H1 (cell line): ENCODE data around the gene ZNF366. TPM values are rescaled to one million over a fixed set of nuclear protein-coding genes. Genes with fewer than 3 reads are reported as not detected.

Source experiments
- CTCF ChIA-PET: fragments of 300-600 bp; sonication (Branson Sonifier 250); formaldehyde crosslinking; loops from one replicate; lab custom pipeline; 2021; ENCODE audit not compliant: partially characterized antibody; lab: Charles Lee
- POLR2A ChIA-PET: fragments of 300-600 bp; sonication (Branson Sonifier 250); formaldehyde crosslinking; loops from one replicate; lab custom pipeline; 2021; ENCODE audit warnings: inconsistent platforms; ENCODE audit not compliant: partially characterized antibody; lab: Charles Lee
- DNase-seq, 2 experiments: peaks; one replicate each; pipeline versions ENCODE4 v3.0.0 to v3.0.0-alpha.2; 2010 to 2022; ENCODE audit warnings: low spot score in 2 of 2, low read depth in 1 of 2, mixed read lengths in 1 of 2
- FAIRE-seq: peaks from 2 replicates; lab custom pipeline; 2011; peaks lifted over from hg19 to GRCh38; lab: Jason Lieb, UNC
- H2AFZ ChIP-seq: 2 replicates; pipeline ENCODE4 v1.8.1; 2012; ENCODE audit warnings: low read length, inconsistent platforms
- H2AK5ac ChIP-seq: 2 replicates; pipeline ENCODE4 v1.6.1; 2013; ENCODE audit warnings: low read depth, low read length
- H2BK120ac ChIP-seq: replicated peaks from 2 replicates; pipeline ENCODE3; 2013; ENCODE audit warnings: low read depth, low read length, inconsistent platforms
- H2BK12ac ChIP-seq: 2 replicates; pipeline ENCODE4 v1.6.1; 2013; ENCODE audit warnings: low read depth, low read length
- H2BK15ac ChIP-seq: 2 replicates; pipeline ENCODE4 v1.6.1; 2013; ENCODE audit warnings: low read length
- H2BK20ac ChIP-seq: 2 replicates; pipeline ENCODE4 v1.6.1; 2013; ENCODE audit warnings: low read length
- H2BK5ac ChIP-seq: 2 replicates; pipeline ENCODE4 v1.6.1; 2013; ENCODE audit warnings: low read depth, low read length
- H3K14ac ChIP-seq: 2 replicates; pipeline ENCODE4 v1.6.1; 2013; ENCODE audit warnings: inconsistent platforms; ENCODE audit not compliant: insufficient read length
- H3K18ac ChIP-seq: 2 replicates; pipeline ENCODE4 v1.6.1; 2013; ENCODE audit warnings: low read length; ENCODE audit errors: extremely low read depth
- H3K23ac ChIP-seq: 2 replicates; pipeline ENCODE4 v1.6.1; 2013; ENCODE audit warnings: inconsistent platforms; ENCODE audit not compliant: insufficient read length
- H3K23me2 ChIP-seq: 2 replicates; pipeline ENCODE4 v1.6.1; 2013; ENCODE audit warnings: low read depth, low read length
- H3K27ac ChIP-seq: 2 replicates; pipeline ENCODE4 v1.6.1; 2011; ENCODE audit warnings: low read depth, low read length, inconsistent platforms
- H3K27me3 ChIP-seq, 4 experiments: replicated peaks in 1 of 4; 1 replicate in 1 of 4; 2 replicates in 3 of 4; pipeline versions ENCODE4 v1.6.1 to v1.8.1; 2011 to 2013; ENCODE audit warnings: low read length in 3 of 4, mild to moderate bottlenecking in 3 of 4, inconsistent platforms in 2 of 4, mixed read lengths in 2 of 4, moderate library complexity in 1 of 4; ENCODE audit not compliant: control insufficient read depth in 3 of 4, insufficient read depth in 3 of 4; ENCODE audit errors: extremely low read depth in 1 of 4
- H3K36me3 ChIP-seq, 4 experiments: 2 replicates each; pipeline versions ENCODE4 v1.6.1 to v1.8.1; 2011 to 2013; ENCODE audit warnings: mild to moderate bottlenecking in 4 of 4, low read length in 3 of 4, moderate library complexity in 2 of 4, control low read depth in 1 of 4, inconsistent platforms in 1 of 4; ENCODE audit not compliant: insufficient read depth in 4 of 4, control insufficient read depth in 2 of 4
- H3K4ac ChIP-seq: replicated peaks from 2 replicates; pipeline ENCODE3; 2013; ENCODE audit warnings: low read length, low read depth, mixed read lengths, inconsistent platforms; ENCODE audit not compliant: insufficient read length
- H3K4me1 ChIP-seq, 4 experiments: replicated peaks in 1 of 4; 1 replicate in 1 of 4; 2 replicates in 3 of 4; pipeline versions ENCODE4 v1.6.1 to v1.8.1; 2011 to 2013; ENCODE audit warnings: low read length in 3 of 4, inconsistent platforms in 2 of 4, mixed read lengths in 1 of 4; ENCODE audit not compliant: insufficient read depth in 4 of 4, control insufficient read depth in 3 of 4
- H3K4me2 ChIP-seq, 2 experiments: 2 replicates each; pipeline versions ENCODE4 v1.6.1 to v1.8.1; 2011 to 2013; ENCODE audit warnings: low read depth in 2 of 2, low read length in 2 of 2, control low read depth in 1 of 2, inconsistent platforms in 1 of 2, mild to moderate bottlenecking in 1 of 2; ENCODE audit not compliant: insufficient read depth in 1 of 2
- H3K4me3 ChIP-seq, 4 experiments: fragments of 200-600, 300-600 bp in 1 of 4; sonication (generic), shearing (Covaris generic), sonication (Bioruptor Twin) in 1 of 4; 2 replicates each; pipeline versions ENCODE4 v1.5.1 to v1.8.1; 2011 to 2016; ENCODE audit warnings: low read length in 4 of 4, low read depth in 3 of 4, control low read depth in 2 of 4, inconsistent platforms in 2 of 4, mild to moderate bottlenecking in 2 of 4, mixed read lengths in 1 of 4, moderate library complexity in 1 of 4; ENCODE audit not compliant: insufficient read depth in 2 of 4; ENCODE audit errors: extremely low read depth in 1 of 4
- H3K56ac ChIP-seq: replicated peaks from 2 replicates; pipeline ENCODE3; 2013; ENCODE audit warnings: low read depth, mild to moderate bottlenecking, mixed read lengths, low read length, inconsistent platforms; ENCODE audit not compliant: insufficient read length
- H3K79me1 ChIP-seq: 2 replicates; pipeline ENCODE4 v1.6.1; 2013; ENCODE audit warnings: low read depth, low read length, control low read depth
- H3K79me2 ChIP-seq, 2 experiments: 2 replicates each; pipeline versions ENCODE4 v1.6.1 to v1.8.1; 2012 to 2013; ENCODE audit warnings: low read length in 2 of 2, mild to moderate bottlenecking in 2 of 2, inconsistent platforms in 1 of 2; ENCODE audit not compliant: insufficient read depth in 2 of 2, control insufficient read depth in 1 of 2
- H3K9ac ChIP-seq, 4 experiments: replicated peaks in 1 of 4; 1 replicate in 1 of 4; 2 replicates in 3 of 4; pipeline versions ENCODE4 v1.6.1 to v1.8.1; 2011 to 2013; ENCODE audit warnings: low read depth in 3 of 4, low read length in 3 of 4, control low read depth in 2 of 4, mild to moderate bottlenecking in 2 of 4, moderate library complexity in 2 of 4, inconsistent platforms in 1 of 4; ENCODE audit errors: extremely low read depth in 1 of 4
- H3K9me3 ChIP-seq, 2 experiments: 2 replicates each; pipeline versions ENCODE4 v1.6.1 to v1.8.1; 2012 to 2013; ENCODE audit warnings: mild to moderate bottlenecking in 2 of 2, moderate library complexity in 2 of 2, control low read depth in 1 of 2, inconsistent platforms in 1 of 2, low read depth in 1 of 2, low read length in 1 of 2, mixed read lengths in 1 of 2; ENCODE audit not compliant: insufficient read depth in 2 of 2
- H4K20me1 ChIP-seq, 2 experiments: replicated peaks in 1 of 2; 2 replicates each; pipeline versions ENCODE3 to v1.8.1; 2011 to 2013; ENCODE audit warnings: inconsistent platforms in 2 of 2, low read length in 2 of 2, mild to moderate bottlenecking in 1 of 2; ENCODE audit not compliant: insufficient read depth in 2 of 2, control insufficient read depth in 1 of 2
- H4K5ac ChIP-seq: 2 replicates; pipeline ENCODE4 v1.6.1; 2013; ENCODE audit warnings: low read length, low read depth, mixed read lengths, inconsistent platforms; ENCODE audit not compliant: insufficient read length
- H4K8ac ChIP-seq: 2 replicates; pipeline ENCODE4 v1.8.0; 2013; ENCODE audit warnings: mild to moderate bottlenecking, moderate library complexity, low read length, inconsistent platforms; ENCODE audit not compliant: insufficient read depth; ENCODE audit errors: extremely low read depth
- H4K91ac ChIP-seq: replicated peaks from 2 replicates; pipeline ENCODE3; 2013; ENCODE audit warnings: low read length, mixed read lengths, inconsistent platforms; ENCODE audit not compliant: insufficient read length
- ATF3 ChIP-seq: IDR thresholded peaks from 2 replicates; pipeline ENCODE4 v1.6.1; 2011; ENCODE audit warnings: low read depth, mild to moderate bottlenecking, low read length; ENCODE audit not compliant: insufficient read depth
- CTBP2 ChIP-seq: IDR thresholded peaks from 2 replicates; pipeline ENCODE4 v1.7.0; 2011; ENCODE audit warnings: borderline replicate concordance, mild to moderate bottlenecking, moderate library complexity, mixed read lengths, low read length; ENCODE audit not compliant: insufficient read depth, insufficient read length
- CTCF ChIP-seq, 3 experiments: IDR thresholded peaks; 1 replicate in 2 of 3; 2 replicates in 1 of 3; pipeline versions ENCODE4 v1.5.1 to v1.6.1; 2011; ENCODE audit warnings: low read length in 3 of 3, mild to moderate bottlenecking in 3 of 3, inconsistent platforms in 2 of 3, low read depth in 1 of 3, moderate library complexity in 1 of 3; ENCODE audit not compliant: insufficient read depth in 1 of 3; ENCODE audit errors: control extremely low read depth in 1 of 3
- EGR1 ChIP-seq: IDR thresholded peaks from 2 replicates; pipeline ENCODE4 v1.6.1; 2011; ENCODE audit warnings: low read depth, low read length, borderline replicate concordance
- GABPA ChIP-seq: IDR thresholded peaks from 2 replicates; pipeline ENCODE4 v1.6.1; 2011; ENCODE audit warnings: mild to moderate bottlenecking, low read length, moderate library complexity, borderline replicate concordance; ENCODE audit not compliant: insufficient read depth
- MAFK ChIP-seq: IDR thresholded peaks from 2 replicates; pipeline ENCODE4 v1.6.1; 2012; ENCODE audit warnings: low read depth, mild to moderate bottlenecking, improper control_type of control experiment, low read length
- RNF2 ChIP-seq: fragments of 200-900, 300-1000 bp; sonication (generic); IDR thresholded peaks from 2 replicates; pipeline ENCODE4 v1.7.1; 2016; ENCODE audit warnings: borderline replicate concordance, low read depth, mild to moderate bottlenecking, antibody characterized with exemption, low read length; ENCODE audit not compliant: poor library complexity, severe bottlenecking; ENCODE audit errors: missing control alignments
- RXRA ChIP-seq: IDR thresholded peaks from 2 replicates; pipeline ENCODE4 v1.6.1; 2011; ENCODE audit warnings: low read depth, mild to moderate bottlenecking, low read length, moderate library complexity; ENCODE audit not compliant: insufficient read depth
- SIRT6 ChIP-seq: IDR thresholded peaks from one replicate; pipeline ENCODE4 v1.7.1; 2012; ENCODE audit warnings: low read length, inconsistent platforms
- SP2 ChIP-seq: IDR thresholded peaks from 2 replicates; pipeline ENCODE4 v1.6.1; 2012; ENCODE audit warnings: mild to moderate bottlenecking, low read length, inconsistent platforms
- WGBS, 2 experiments: shearing (Covaris generic) in 1 of 2; methylation state at CpG; one replicate each; pipeline versions ENCODE4 v1.1.6 to v1.1.7; 2013 to 2015; ENCODE audit warnings: low lambda C conversion rate in 2 of 2, mixed read lengths in 2 of 2, inconsistent platforms in 1 of 2, low coverage in 1 of 2, missing lambda C conversion rate in 1 of 2; ENCODE audit not compliant: insufficient replicate concordance in 2 of 2, insufficient coverage in 1 of 2, insufficient read length in 1 of 2; ENCODE audit errors: extremely low coverage in 1 of 2, missing lambda C conversion rate in 1 of 2; 5-methylcytosine and 5-hydroxymethylcytosine counted together
- polyA plus RNA-seq, 7 experiments: library from polyadenylated mRNA; depleted of rRNA in 3 of 7; stranded (reverse) in 5 of 7; unstranded in 2 of 7; fragments of >200 nt in 5 of 7; fragments of 200-250 nt in 2 of 7; gene quantifications; 1 replicate in 5 of 7; 2 replicates in 1 of 7; 4 replicates in 1 of 7; pipeline versions ENCODE4 v1.2.1 to v1.2.3, GENCODE V29; 2011 to 2013; ENCODE audit warnings: missing spikeins in 2 of 7, mixed read lengths in 2 of 7
- total RNA-seq: library from RNA; stranded (reverse); fragmentation: NEBNext Ultra II Directional; extraction: Animal tissue kit (Norgen Biotek cat#: 25700); gene quantifications from 2 replicates; pipeline ENCODE4 v1.2.1, GENCODE V29; 2021

Gene ZNF366
- total and polyA plus RNA-seq, 2 of the 8 experiments (the other 6 are each of a cell fraction or from before 2014, with no cell fraction given) = not detected

GRCh38 chr5:72494623-72495124, 12.5 kb downstream of the ZNF366 start:
- Histone ChIP-seq H3K4me2 (no peak overlapping the region), H3K4me1 (no peaks in the 10 kb centered on the region; a peak in 1 of 7 replicates), H2AFZ (no peak overlapping the region), H4K5ac (no peak overlapping the region), H2BK120ac (no peak overlapping the region), H3K56ac (no peak overlapping the region), H4K8ac (no peak overlapping the region), H3K23me2 (no peaks in the 10 kb centered on the region), H4K20me1 (no peaks in the 10 kb centered on the region), H3K36me3 (no peaks in the 10 kb centered on the region), H3K79me2 (no peaks in the 10 kb centered on the region), H3K27ac (no peak overlapping the region), H4K91ac (no peak overlapping the region), H2AK5ac (no peak overlapping the region), H3K23ac (no peak overlapping the region), H2BK20ac (no peak overlapping the region), H2BK5ac (no peak overlapping the region), H3K27me3 (no peaks in the 10 kb centered on the region), H3K14ac (no peak overlapping the region), H2BK12ac (no peak overlapping the region), H3K4ac (no peak overlapping the region), H3K18ac (no peak overlapping the region), H3K4me3 (no peak overlapping the region), H3K9me3 (no peaks in the 10 kb centered on the region), H3K9ac (no peak overlapping the region), H3K79me1 (no peaks in the 10 kb centered on the region), H2BK15ac (no peak overlapping the region)
- ChIA-PET POLR2A (no interaction called here), CTCF (interaction anchor here (2.1 kb wide), 1 partner anchor 31 kb away, joined by 6 read pairs; no protein-coding TSS in a partner anchor)
- DNase-seq (no peak), FAIRE-seq (no peak)
- WGBS, 2 experiments = 91% methylated on average over 5 of the region's 5 CpGs; no CpG with 5 or more reads in 1 of the 2 experiments
- no peak for TF ChIP-seq SP2
- no peak for TF ChIP-seq MAFK
- TF ChIP-seq RNF2 = no peak
- no peak for TF ChIP-seq SIRT6
- no peak for TF ChIP-seq EGR1
- TF ChIP-seq ATF3 = no peak
- TF ChIP-seq CTBP2 = no peak
- no peak for TF ChIP-seq RXRA
- TF ChIP-seq GABPA = no peak
- no peak for TF ChIP-seq CTCF (IDR thresholded peaks at IDR 0.05; ENCODE audit: control extremely low read depth in 1 of 3, insufficient read depth in 1 of 3, low read depth in 1 of 3, low read length in 3 of 3)
